ENCODE results near the gene DDTL.
"Not testable (repeated sequence)": the region's sequence is repeated elsewhere in the genome, so short reads cannot be mapped to it uniquely, and the experiment has no call there.

- not testable (repeated sequence) for TF ChIP-seq CTCF (IDR thresholded peaks at IDR 0.05; ENCODE audit: extremely low read depth in 1 of 2, insufficient read depth in 1 of 2, low read depth in 1 of 2, low read length in 2 of 2); GATA2 (IDR thresholded peaks at IDR 0.05; ENCODE audit: insufficient read depth, insufficient read length, low read depth, low read length); POLR2A (IDR thresholded peaks at IDR 0.05; ENCODE audit: low read depth, low read length); EZH2 (IDR thresholded peaks at IDR 0.05; ENCODE audit: borderline replicate concordance, low read depth, low read length, severe bottlenecking); POLR2AphosphoS5 (IDR thresholded peaks at IDR 0.05; ENCODE audit: insufficient read depth, low read depth, low read length); MAX (IDR thresholded peaks at IDR 0.05; ENCODE audit: insufficient read depth, insufficient read length); JUN (IDR thresholded peaks at IDR 0.05; ENCODE audit: borderline replicate concordance, insufficient read depth, insufficient read length, low read depth); MYC (IDR thresholded peaks at IDR 0.05; ENCODE audit: low read depth, low read length); FOS (IDR thresholded peaks at IDR 0.05; ENCODE audit: borderline replicate concordance, insufficient read depth, low read length)
These were observed at the start of gene DDTL for GRCh38 chr22:23966568-23966967.
